ENCODE results near the gene CACNA1D. TPM values are rescaled to one million over a fixed set of nuclear protein-coding genes. Genes with fewer than 3 reads are reported as not detected.

CACNA1D gene
- total and polyA plus RNA-seq, 2 donors from 2014 or later = 3.7 to 35.7 TPM

- Histone ChIP-seq H3K9ac (ENCODE audit: low read length in 3 of 3) (no peak overlapping the region), H3K4me3 (ENCODE audit: low read length in 3 of 3) (no peak overlapping the region), H3K27me3 (ENCODE audit: control insufficient read depth, insufficient read depth, low read length) (no peaks in the 10 kb centered on the region), H3K9me3 (ENCODE audit: control insufficient read depth in 2 of 3, insufficient read depth in 1 of 3, low read length in 3 of 3) (no peaks in the 10 kb centered on the region), H3K4me1 (ENCODE audit: control insufficient read depth in 2 of 3, insufficient read depth in 2 of 3, low read depth in 1 of 3, low read length in 3 of 3) (no peaks in the 10 kb centered on the region), H3K27ac (ENCODE audit: low read depth in 2 of 2, low read length in 2 of 2) (no peak overlapping the region), H3K36me3 (ENCODE audit: control insufficient read depth in 2 of 3, insufficient read depth in 3 of 3, low read length in 3 of 3) (no peaks in the 10 kb centered on the region)
- intact Hi-C loops (cut with DNase I) = no loop called here
- FAIRE-seq (no peak), DNase-seq (no peak)
- no peak for TF ChIP-seq CTCF (IDR thresholded peaks at IDR 0.05; ENCODE audit: borderline replicate concordance, extremely low read depth, insufficient read depth)
These were observed 230.2 kb downstream of the CACNA1D start for GRCh38 chr3:53724566-53724965.

- Histone ChIP-seq H3K36me3 (ENCODE audit: control insufficient read depth in 2 of 3, insufficient read depth in 3 of 3, low read length in 3 of 3) (no peaks in the 10 kb centered on the region), H3K27ac (ENCODE audit: low read depth in 2 of 2, low read length in 2 of 2) (no peak overlapping the region), H3K9ac (ENCODE audit: low read length in 3 of 3) (no peak overlapping the region), H3K4me1 (ENCODE audit: control insufficient read depth in 2 of 3, insufficient read depth in 2 of 3, low read depth in 1 of 3, low read length in 3 of 3) (peaks cover 0 to 2% (median 0%) of the 10 kb centered on the region in 3 donors), H3K27me3 (ENCODE audit: control insufficient read depth, insufficient read depth, low read length) (no peaks in the 10 kb centered on the region), H3K9me3 (ENCODE audit: control insufficient read depth in 2 of 3, insufficient read depth in 1 of 3, low read length in 3 of 3) (no peaks in the 10 kb centered on the region), H3K4me3 (ENCODE audit: low read length in 3 of 3) (no peak overlapping the region)
- intact Hi-C loops (cut with DNase I) = no loop called here
- no peak for TF ChIP-seq CTCF (IDR thresholded peaks at IDR 0.05; ENCODE audit: borderline replicate concordance, extremely low read depth, insufficient read depth)
- DNase-seq = no peak
- FAIRE-seq = no peak
These were observed 231.1 kb downstream of the CACNA1D start for GRCh38 chr3:53725387-53725995.

DNA sequence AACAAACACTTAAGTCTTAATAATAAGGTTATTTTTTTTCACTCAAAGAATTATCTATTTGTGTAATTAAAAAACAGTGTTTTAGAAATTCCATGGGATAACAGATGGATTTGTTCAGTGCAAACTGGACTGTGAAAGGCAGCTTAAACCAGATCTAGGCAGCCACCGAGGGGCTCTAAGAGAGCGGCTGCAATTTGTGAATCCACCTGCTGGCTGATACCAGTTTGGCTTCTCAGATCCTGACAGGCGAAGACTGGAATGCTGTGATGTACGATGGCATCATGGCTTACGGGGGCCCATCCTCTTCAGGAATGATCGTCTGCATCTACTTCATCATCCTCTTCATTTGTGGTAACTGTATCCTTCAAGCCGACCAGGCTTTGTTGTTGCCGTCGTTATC is 232.2 kb downstream of the CACNA1D start:
- H3K9ac ChIP-seq (ENCODE audit: low read length in 3 of 3) = no peak overlapping the region
- no peaks in the 10 kb centered on the region for H3K9me3 ChIP-seq (ENCODE audit: control insufficient read depth in 2 of 3, insufficient read depth in 1 of 3, low read length in 3 of 3)
- intact Hi-C loops (cut with DNase I) = no loop called here
- FAIRE-seq (no peak), DNase-seq (peak in 3 of 5 donors; percentile 30 to 70 (median 59))
- no peaks in the 10 kb centered on the region for H3K27me3 ChIP-seq (ENCODE audit: control insufficient read depth, insufficient read depth, low read length)
- no peaks in the 10 kb centered on the region for H3K36me3 ChIP-seq (ENCODE audit: control insufficient read depth in 2 of 3, insufficient read depth in 3 of 3, low read length in 3 of 3)
- H3K4me3 ChIP-seq (ENCODE audit: low read length in 3 of 3) = no peak overlapping the region
- no peak overlapping the region for H3K27ac ChIP-seq (ENCODE audit: low read depth in 2 of 2, low read length in 2 of 2)
- no peak for TF ChIP-seq CTCF (IDR thresholded peaks at IDR 0.05; ENCODE audit: borderline replicate concordance, extremely low read depth, insufficient read depth)
- peaks cover 0 to 3% (median 0%) of the 10 kb centered on the region in 3 donors for H3K4me1 ChIP-seq (ENCODE audit: control insufficient read depth in 2 of 3, insufficient read depth in 2 of 3, low read depth in 1 of 3, low read length in 3 of 3)

DNA sequence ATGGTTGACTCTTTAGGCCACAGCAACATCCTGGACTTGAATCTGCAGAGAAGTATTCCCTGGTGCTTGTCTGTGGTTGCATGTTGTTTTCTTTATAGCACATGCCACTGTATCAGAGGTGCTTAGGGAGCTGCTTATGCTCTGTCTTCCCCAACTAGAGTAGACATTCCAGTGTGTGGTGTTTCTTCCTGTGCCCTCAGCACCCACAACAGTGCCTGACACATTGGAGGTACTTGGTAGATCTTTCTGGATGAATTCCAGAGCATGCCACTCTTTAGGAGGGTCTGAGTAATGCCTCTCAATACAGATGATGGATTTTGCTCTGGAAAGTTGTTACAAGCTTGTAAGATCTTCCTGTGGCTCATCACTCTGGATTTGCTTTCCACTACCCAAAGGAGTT is 234.2 kb downstream of the CACNA1D start:
- FAIRE-seq (no peak), DNase-seq (no peak)
- intact Hi-C loops (cut with DNase I) = no loop called here
- Histone ChIP-seq H3K27me3 (ENCODE audit: control insufficient read depth, insufficient read depth, low read length) (no peaks in the 10 kb centered on the region), H3K4me1 (ENCODE audit: control insufficient read depth in 2 of 3, insufficient read depth in 2 of 3, low read depth in 1 of 3, low read length in 3 of 3) (peaks cover 0 to 3% (median 0%) of the 10 kb centered on the region in 3 donors), H3K36me3 (ENCODE audit: control insufficient read depth in 2 of 3, insufficient read depth in 3 of 3, low read length in 3 of 3) (no peaks in the 10 kb centered on the region), H3K27ac (ENCODE audit: low read depth in 2 of 2, low read length in 2 of 2) (no peak overlapping the region), H3K9ac (ENCODE audit: low read length in 3 of 3) (no peak overlapping the region), H3K4me3 (ENCODE audit: low read length in 3 of 3) (no peak overlapping the region), H3K9me3 (ENCODE audit: control insufficient read depth in 2 of 3, insufficient read depth in 1 of 3, low read length in 3 of 3) (no peaks in the 10 kb centered on the region)
- no peak for TF ChIP-seq CTCF (IDR thresholded peaks at IDR 0.05; ENCODE audit: borderline replicate concordance, extremely low read depth, insufficient read depth)

All from kidney (tissue), 14 donors.